ENCODE measurements around the gene CTDSPL. TPM values are rescaled to one million over a fixed set of nuclear protein-coding genes. Genes with fewer than 3 reads are reported as not detected.

CTDSPL gene
- total RNA-seq, 2 donors from 2014 or later, result 27.8 to 30.7 TPM

DNA sequence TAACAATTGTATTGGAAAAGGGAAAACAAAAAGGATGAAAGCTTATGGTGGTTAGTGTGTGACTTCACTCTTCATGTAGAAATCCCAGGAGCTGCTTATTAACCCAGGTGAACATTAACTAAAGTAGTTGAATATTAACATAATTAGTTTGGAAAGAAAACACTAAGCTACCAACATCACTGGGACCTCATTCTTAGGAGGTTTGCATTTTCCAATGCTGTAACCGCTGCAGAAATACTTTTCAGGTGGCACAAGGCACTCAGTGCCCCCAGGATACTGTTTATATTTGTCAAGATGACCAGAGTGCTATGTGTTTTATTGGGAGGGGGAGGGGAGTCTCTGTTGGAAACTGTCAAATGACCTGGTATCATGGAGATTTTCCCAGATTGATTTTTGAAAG lies 103.0 kb downstream of the CTDSPL start:
- Mint-ChIP-seq H3K4me3 (peak overlapping the region; percentile 4), H3K36me3 (ENCODE audit: low read depth) (peaks cover 2% of the 10 kb centered on the region), H3K9me3 (no peaks in the 10 kb centered on the region), H3K4me1 (peaks cover 19% of the 10 kb centered on the region), H3K27me3 (ENCODE audit: insufficient read depth) (no peaks in the 10 kb centered on the region), H3K27ac (no peak overlapping the region)
- no peak overlapping the region for H3K4me3 ChIP-seq (ENCODE audit: low read length)
- H3K36me3 ChIP-seq (ENCODE audit: control insufficient read depth, insufficient read depth, low read length), result no peaks in the 10 kb centered on the region
- no peak overlapping the region for H3K27ac ChIP-seq (ENCODE audit: low read depth, low read length)
- TF ChIP-seq, protein P1, sequence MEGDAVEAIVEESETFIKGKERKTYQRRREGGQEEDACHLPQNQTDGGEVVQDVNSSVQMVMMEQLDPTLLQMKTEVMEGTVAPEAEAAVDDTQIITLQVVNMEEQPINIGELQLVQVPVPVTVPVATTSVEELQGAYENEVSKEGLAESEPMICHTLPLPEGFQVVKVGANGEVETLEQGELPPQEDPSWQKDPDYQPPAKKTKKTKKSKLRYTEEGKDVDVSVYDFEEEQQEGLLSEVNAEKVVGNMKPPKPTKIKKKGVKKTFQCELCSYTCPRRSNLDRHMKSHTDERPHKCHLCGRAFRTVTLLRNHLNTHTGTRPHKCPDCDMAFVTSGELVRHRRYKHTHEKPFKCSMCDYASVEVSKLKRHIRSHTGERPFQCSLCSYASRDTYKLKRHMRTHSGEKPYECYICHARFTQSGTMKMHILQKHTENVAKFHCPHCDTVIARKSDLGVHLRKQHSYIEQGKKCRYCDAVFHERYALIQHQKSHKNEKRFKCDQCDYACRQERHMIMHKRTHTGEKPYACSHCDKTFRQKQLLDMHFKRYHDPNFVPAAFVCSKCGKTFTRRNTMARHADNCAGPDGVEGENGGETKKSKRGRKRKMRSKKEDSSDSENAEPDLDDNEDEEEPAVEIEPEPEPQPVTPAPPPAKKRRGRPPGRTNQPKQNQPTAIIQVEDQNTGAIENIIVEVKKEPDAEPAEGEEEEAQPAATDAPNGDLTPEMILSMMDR (conservative IDR thresholded peaks at IDR 0.05), result no peak
- H3K27me3 ChIP-seq (ENCODE audit: control insufficient read depth, insufficient read depth, low read length, poor library complexity, severe bottlenecking), result no peaks in the 10 kb centered on the region
- H3K9ac ChIP-seq (ENCODE audit: extremely low read depth, low read length, poor library complexity, severe bottlenecking), result no peak overlapping the region
- H3K9me3 ChIP-seq (ENCODE audit: control insufficient read depth, low read length), result no peaks in the 10 kb centered on the region
- 86% methylated on average over 1 of the region's 1 CpG; no CpG with 5 or more reads in 1 of the 2 experiments for WGBS, 2 experiments (ENCODE audit: insufficient coverage in 1 of 2, insufficient read length in 1 of 2)
- no peak for DNase-seq
- no peaks in the 10 kb centered on the region for H3K4me1 ChIP-seq (ENCODE audit: control insufficient read depth, insufficient read depth, low read length)

DNA sequence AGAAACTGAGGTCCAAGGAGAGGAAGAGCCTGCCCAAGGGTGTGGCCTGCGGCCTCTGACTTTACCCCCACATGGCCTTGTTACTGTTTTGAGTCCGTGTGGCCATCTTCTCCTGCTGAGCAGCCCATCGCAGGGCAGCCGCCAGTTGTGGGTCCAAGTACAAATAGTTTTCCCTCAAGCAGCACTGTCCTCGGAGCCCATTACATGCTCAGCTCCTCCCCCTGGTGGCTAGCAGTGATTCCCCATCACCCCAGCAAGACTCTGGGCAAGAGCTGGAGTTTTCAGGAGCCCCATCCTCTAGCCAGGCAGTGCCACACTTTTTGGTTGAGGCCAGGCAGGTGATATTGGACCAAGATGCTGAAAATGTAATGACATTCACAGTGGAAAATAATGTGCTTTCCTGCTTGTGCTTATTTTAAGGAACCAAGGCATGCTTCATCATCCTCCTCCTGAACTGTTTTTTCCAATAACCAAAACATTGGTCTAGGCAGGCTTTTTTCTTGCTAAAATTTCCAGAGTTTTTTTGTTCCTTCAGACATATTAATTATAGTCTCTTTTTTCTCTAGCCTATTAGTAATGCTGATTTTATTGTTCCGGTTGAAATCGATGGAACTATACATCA lies 105.7 kb downstream of the CTDSPL start:
- no peaks in the 10 kb centered on the region for H3K9me3 Mint-ChIP-seq
- H3K36me3 ChIP-seq (ENCODE audit: control insufficient read depth, insufficient read depth, low read length), result no peaks in the 10 kb centered on the region
- H3K9ac ChIP-seq (ENCODE audit: extremely low read depth, low read length, poor library complexity, severe bottlenecking), result no peak overlapping the region
- peak; percentile 93 for DNase-seq
- peaks cover 2% of the 10 kb centered on the region for H3K36me3 Mint-ChIP-seq (ENCODE audit: low read depth)
- TF ChIP-seq, protein P1 (conservative IDR thresholded peaks at IDR 0.05), result peak; percentile 93
- 50 to 62% methylated on average over 1 to 7 of the region's 7 CpGs for WGBS, 2 experiments (ENCODE audit: insufficient coverage in 1 of 2, insufficient read length in 1 of 2)
- no peak overlapping the region for H3K4me3 Mint-ChIP-seq
- H3K9me3 ChIP-seq (ENCODE audit: control insufficient read depth, low read length), result no peaks in the 10 kb centered on the region
- peaks cover 16% of the 10 kb centered on the region for H3K4me1 Mint-ChIP-seq
- no peaks in the 10 kb centered on the region for H3K27me3 Mint-ChIP-seq (ENCODE audit: insufficient read depth)
- H3K4me1 ChIP-seq (ENCODE audit: control insufficient read depth, insufficient read depth, low read length), result no peaks in the 10 kb centered on the region
- no peak overlapping the region for H3K4me3 ChIP-seq (ENCODE audit: low read length)
- no peak overlapping the region for H3K27ac ChIP-seq (ENCODE audit: low read depth, low read length)
- no peak overlapping the region for H3K27ac Mint-ChIP-seq
- H3K27me3 ChIP-seq (ENCODE audit: control insufficient read depth, insufficient read depth, low read length, poor library complexity, severe bottlenecking), result no peaks in the 10 kb centered on the region

DNA sequence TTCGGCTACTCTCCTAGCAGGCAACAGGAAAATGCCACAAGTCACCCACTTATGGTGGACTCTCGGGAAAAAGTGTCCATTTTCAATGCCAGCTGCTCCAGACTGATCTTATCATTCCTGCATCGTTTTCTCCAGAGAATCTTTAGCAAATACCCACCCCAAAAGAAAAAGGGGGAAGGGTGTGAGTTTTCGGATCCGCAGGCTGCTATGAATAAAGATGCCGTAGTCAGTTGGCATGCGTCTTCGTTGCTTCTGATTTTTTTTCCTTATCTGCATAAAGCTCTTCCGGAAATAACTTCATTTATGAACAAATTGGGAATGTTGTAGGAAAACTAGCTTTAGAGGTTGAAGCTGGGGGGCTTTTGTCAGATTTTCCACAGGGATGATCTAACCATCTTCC lies 106.5 kb downstream of the CTDSPL start:
- Mint-ChIP-seq H3K36me3 (ENCODE audit: low read depth) (peaks cover 2% of the 10 kb centered on the region), H3K4me1 (peaks cover 14% of the 10 kb centered on the region), H3K27ac (no peak overlapping the region), H3K27me3 (ENCODE audit: insufficient read depth) (no peaks in the 10 kb centered on the region), H3K4me3 (no peak overlapping the region), H3K9me3 (no peaks in the 10 kb centered on the region)
- Histone ChIP-seq H3K27me3 (ENCODE audit: control insufficient read depth, insufficient read depth, low read length, poor library complexity, severe bottlenecking) (no peaks in the 10 kb centered on the region), H3K9me3 (ENCODE audit: control insufficient read depth, low read length) (no peaks in the 10 kb centered on the region), H3K4me3 (ENCODE audit: low read length) (no peak overlapping the region), H3K4me1 (ENCODE audit: control insufficient read depth, insufficient read depth, low read length) (no peaks in the 10 kb centered on the region), H3K9ac (ENCODE audit: extremely low read depth, low read length, poor library complexity, severe bottlenecking) (no peak overlapping the region), H3K27ac (ENCODE audit: low read depth, low read length) (no peak overlapping the region), H3K36me3 (ENCODE audit: control insufficient read depth, insufficient read depth, low read length) (no peaks in the 10 kb centered on the region)
- no peak for DNase-seq
- TF ChIP-seq, protein P1 (conservative IDR thresholded peaks at IDR 0.05), result no peak
- 92 to 93% methylated on average over 8 to 9 of the region's 9 CpGs for WGBS, 2 experiments (ENCODE audit: insufficient coverage in 1 of 2, insufficient read length in 1 of 2)

All from endodermal cell (in vitro differentiated cells).